H1 (cell line): Measurements from ENCODE around the gene C12orf42. TPM values are rescaled to one million over a fixed set of nuclear protein-coding genes. Genes with fewer than 3 reads are reported as not detected.

ENCODE experiments used
- CTCF ChIA-PET: fragments of 300-600 bp; sonication (Branson Sonifier 250); formaldehyde crosslinking; loops from one replicate; lab custom pipeline; 2021; ENCODE audit not compliant: partially characterized antibody; lab: Charles Lee
- POLR2A ChIA-PET: fragments of 300-600 bp; sonication (Branson Sonifier 250); formaldehyde crosslinking; loops from one replicate; lab custom pipeline; 2021; ENCODE audit warnings: inconsistent platforms; ENCODE audit not compliant: partially characterized antibody; lab: Charles Lee
- DNase-seq, 2 experiments: peaks; one replicate each; pipeline versions ENCODE4 v3.0.0 to v3.0.0-alpha.2; 2010 to 2022; ENCODE audit warnings: low spot score in 2 of 2, low read depth in 1 of 2, mixed read lengths in 1 of 2
- FAIRE-seq: peaks from 2 replicates; lab custom pipeline; 2011; peaks lifted over from hg19 to GRCh38; lab: Jason Lieb, UNC
- H2AFZ ChIP-seq: 2 replicates; pipeline ENCODE4 v1.8.1; 2012; ENCODE audit warnings: low read length, inconsistent platforms
- H2AK5ac ChIP-seq: 2 replicates; pipeline ENCODE4 v1.6.1; 2013; ENCODE audit warnings: low read depth, low read length
- H2BK120ac ChIP-seq: replicated peaks from 2 replicates; pipeline ENCODE3; 2013; ENCODE audit warnings: low read depth, low read length, inconsistent platforms
- H2BK12ac ChIP-seq: 2 replicates; pipeline ENCODE4 v1.6.1; 2013; ENCODE audit warnings: low read depth, low read length
- H2BK15ac ChIP-seq: 2 replicates; pipeline ENCODE4 v1.6.1; 2013; ENCODE audit warnings: low read length
- H2BK20ac ChIP-seq: 2 replicates; pipeline ENCODE4 v1.6.1; 2013; ENCODE audit warnings: low read length
- H2BK5ac ChIP-seq: 2 replicates; pipeline ENCODE4 v1.6.1; 2013; ENCODE audit warnings: low read depth, low read length
- H3K14ac ChIP-seq: 2 replicates; pipeline ENCODE4 v1.6.1; 2013; ENCODE audit warnings: inconsistent platforms; ENCODE audit not compliant: insufficient read length
- H3K18ac ChIP-seq: 2 replicates; pipeline ENCODE4 v1.6.1; 2013; ENCODE audit warnings: low read length; ENCODE audit errors: extremely low read depth
- H3K23ac ChIP-seq: 2 replicates; pipeline ENCODE4 v1.6.1; 2013; ENCODE audit warnings: inconsistent platforms; ENCODE audit not compliant: insufficient read length
- H3K23me2 ChIP-seq: 2 replicates; pipeline ENCODE4 v1.6.1; 2013; ENCODE audit warnings: low read depth, low read length
- H3K27ac ChIP-seq: 2 replicates; pipeline ENCODE4 v1.6.1; 2011; ENCODE audit warnings: low read depth, low read length, inconsistent platforms
- H3K27me3 ChIP-seq, 4 experiments: replicated peaks in 1 of 4; 1 replicate in 1 of 4; 2 replicates in 3 of 4; pipeline versions ENCODE4 v1.6.1 to v1.8.1; 2011 to 2013; ENCODE audit warnings: low read length in 3 of 4, mild to moderate bottlenecking in 3 of 4, inconsistent platforms in 2 of 4, mixed read lengths in 2 of 4, moderate library complexity in 1 of 4; ENCODE audit not compliant: control insufficient read depth in 3 of 4, insufficient read depth in 3 of 4; ENCODE audit errors: extremely low read depth in 1 of 4
- H3K36me3 ChIP-seq, 4 experiments: 2 replicates each; pipeline versions ENCODE4 v1.6.1 to v1.8.1; 2011 to 2013; ENCODE audit warnings: mild to moderate bottlenecking in 4 of 4, low read length in 3 of 4, moderate library complexity in 2 of 4, control low read depth in 1 of 4, inconsistent platforms in 1 of 4; ENCODE audit not compliant: insufficient read depth in 4 of 4, control insufficient read depth in 2 of 4
- H3K4ac ChIP-seq: replicated peaks from 2 replicates; pipeline ENCODE3; 2013; ENCODE audit warnings: low read length, low read depth, mixed read lengths, inconsistent platforms; ENCODE audit not compliant: insufficient read length
- H3K4me1 ChIP-seq, 4 experiments: replicated peaks in 1 of 4; 1 replicate in 1 of 4; 2 replicates in 3 of 4; pipeline versions ENCODE4 v1.6.1 to v1.8.1; 2011 to 2013; ENCODE audit warnings: low read length in 3 of 4, inconsistent platforms in 2 of 4, mixed read lengths in 1 of 4; ENCODE audit not compliant: insufficient read depth in 4 of 4, control insufficient read depth in 3 of 4
- H3K4me2 ChIP-seq, 2 experiments: 2 replicates each; pipeline versions ENCODE4 v1.6.1 to v1.8.1; 2011 to 2013; ENCODE audit warnings: low read depth in 2 of 2, low read length in 2 of 2, control low read depth in 1 of 2, inconsistent platforms in 1 of 2, mild to moderate bottlenecking in 1 of 2; ENCODE audit not compliant: insufficient read depth in 1 of 2
- H3K4me3 ChIP-seq, 4 experiments: fragments of 200-600, 300-600 bp in 1 of 4; sonication (generic), shearing (Covaris generic), sonication (Bioruptor Twin) in 1 of 4; 2 replicates each; pipeline versions ENCODE4 v1.5.1 to v1.8.1; 2011 to 2016; ENCODE audit warnings: low read length in 4 of 4, low read depth in 3 of 4, control low read depth in 2 of 4, inconsistent platforms in 2 of 4, mild to moderate bottlenecking in 2 of 4, mixed read lengths in 1 of 4, moderate library complexity in 1 of 4; ENCODE audit not compliant: insufficient read depth in 2 of 4; ENCODE audit errors: extremely low read depth in 1 of 4
- H3K56ac ChIP-seq: replicated peaks from 2 replicates; pipeline ENCODE3; 2013; ENCODE audit warnings: low read depth, mild to moderate bottlenecking, mixed read lengths, low read length, inconsistent platforms; ENCODE audit not compliant: insufficient read length
- H3K79me1 ChIP-seq: 2 replicates; pipeline ENCODE4 v1.6.1; 2013; ENCODE audit warnings: low read depth, low read length, control low read depth
- H3K79me2 ChIP-seq, 2 experiments: 2 replicates each; pipeline versions ENCODE4 v1.6.1 to v1.8.1; 2012 to 2013; ENCODE audit warnings: low read length in 2 of 2, mild to moderate bottlenecking in 2 of 2, inconsistent platforms in 1 of 2; ENCODE audit not compliant: insufficient read depth in 2 of 2, control insufficient read depth in 1 of 2
- H3K9ac ChIP-seq, 4 experiments: replicated peaks in 1 of 4; 1 replicate in 1 of 4; 2 replicates in 3 of 4; pipeline versions ENCODE4 v1.6.1 to v1.8.1; 2011 to 2013; ENCODE audit warnings: low read depth in 3 of 4, low read length in 3 of 4, control low read depth in 2 of 4, mild to moderate bottlenecking in 2 of 4, moderate library complexity in 2 of 4, inconsistent platforms in 1 of 4; ENCODE audit errors: extremely low read depth in 1 of 4
- H3K9me3 ChIP-seq, 2 experiments: 2 replicates each; pipeline versions ENCODE4 v1.6.1 to v1.8.1; 2012 to 2013; ENCODE audit warnings: mild to moderate bottlenecking in 2 of 2, moderate library complexity in 2 of 2, control low read depth in 1 of 2, inconsistent platforms in 1 of 2, low read depth in 1 of 2, low read length in 1 of 2, mixed read lengths in 1 of 2; ENCODE audit not compliant: insufficient read depth in 2 of 2
- H4K20me1 ChIP-seq, 2 experiments: replicated peaks in 1 of 2; 2 replicates each; pipeline versions ENCODE3 to v1.8.1; 2011 to 2013; ENCODE audit warnings: inconsistent platforms in 2 of 2, low read length in 2 of 2, mild to moderate bottlenecking in 1 of 2; ENCODE audit not compliant: insufficient read depth in 2 of 2, control insufficient read depth in 1 of 2
- H4K5ac ChIP-seq: 2 replicates; pipeline ENCODE4 v1.6.1; 2013; ENCODE audit warnings: low read length, low read depth, mixed read lengths, inconsistent platforms; ENCODE audit not compliant: insufficient read length
- H4K8ac ChIP-seq: 2 replicates; pipeline ENCODE4 v1.8.0; 2013; ENCODE audit warnings: mild to moderate bottlenecking, moderate library complexity, low read length, inconsistent platforms; ENCODE audit not compliant: insufficient read depth; ENCODE audit errors: extremely low read depth
- H4K91ac ChIP-seq: replicated peaks from 2 replicates; pipeline ENCODE3; 2013; ENCODE audit warnings: low read length, mixed read lengths, inconsistent platforms; ENCODE audit not compliant: insufficient read length
- CBX5 ChIP-seq: fragments of 300-800, 300-1000 bp; sonication (generic); IDR thresholded peaks from 2 replicates; pipeline ENCODE4 v1.7.1; 2016; ENCODE audit warnings: antibody characterized with exemption, low read length, low read depth
- CHD1 ChIP-seq: IDR thresholded peaks from 2 replicates; pipeline ENCODE4 v1.6.1; 2012; ENCODE audit warnings: low read depth, low read length, improper control_type of control experiment
- NRF1 ChIP-seq: IDR thresholded peaks from 2 replicates; pipeline ENCODE4 v1.6.1; 2011; ENCODE audit warnings: mild to moderate bottlenecking, low read depth, low read length, improper control_type of control experiment
- RAD21 ChIP-seq, 2 experiments: IDR thresholded peaks in 1 of 2; conservative IDR thresholded peaks in 1 of 2; 2 replicates each; pipeline ENCODE4 v1.6.1; 2011; ENCODE audit warnings: low read depth in 2 of 2, low read length in 2 of 2, improper control_type of control experiment in 1 of 2, inconsistent platforms in 1 of 2, mild to moderate bottlenecking in 1 of 2, moderate library complexity in 1 of 2
- SRF ChIP-seq: IDR thresholded peaks from 2 replicates; pipeline ENCODE4 v1.6.1; 2011; ENCODE audit warnings: mild to moderate bottlenecking, low read depth, low read length, moderate library complexity
- TAF7 ChIP-seq: optimal IDR thresholded peaks from 2 replicates; pipeline ENCODE3; 2011; ENCODE audit warnings: low read depth, mild to moderate bottlenecking, inconsistent platforms, low read length, moderate library complexity, borderline replicate concordance
- TEAD4 ChIP-seq: IDR thresholded peaks from 2 replicates; pipeline ENCODE4 v1.6.1; 2012; ENCODE audit warnings: low read depth, low read length, inconsistent platforms, mixed read lengths
- WGBS, 2 experiments: shearing (Covaris generic) in 1 of 2; methylation state at CpG; one replicate each; pipeline versions ENCODE4 v1.1.6 to v1.1.7; 2013 to 2015; ENCODE audit warnings: low lambda C conversion rate in 2 of 2, mixed read lengths in 2 of 2, inconsistent platforms in 1 of 2, low coverage in 1 of 2, missing lambda C conversion rate in 1 of 2; ENCODE audit not compliant: insufficient replicate concordance in 2 of 2, insufficient coverage in 1 of 2, insufficient read length in 1 of 2; ENCODE audit errors: extremely low coverage in 1 of 2, missing lambda C conversion rate in 1 of 2; 5-methylcytosine and 5-hydroxymethylcytosine counted together
- polyA plus RNA-seq, 7 experiments: library from polyadenylated mRNA; depleted of rRNA in 3 of 7; stranded (reverse) in 5 of 7; unstranded in 2 of 7; fragments of >200 nt in 5 of 7; fragments of 200-250 nt in 2 of 7; gene quantifications; 1 replicate in 5 of 7; 2 replicates in 1 of 7; 4 replicates in 1 of 7; pipeline versions ENCODE4 v1.2.1 to v1.2.3, GENCODE V29; 2011 to 2013; ENCODE audit warnings: missing spikeins in 2 of 7, mixed read lengths in 2 of 7
- total RNA-seq: library from RNA; stranded (reverse); fragmentation: NEBNext Ultra II Directional; extraction: Animal tissue kit (Norgen Biotek cat#: 25700); gene quantifications from 2 replicates; pipeline ENCODE4 v1.2.1, GENCODE V29; 2021
- TF ChIP-seq, protein P1 (sequence below): IDR thresholded peaks from 2 replicates; pipeline ENCODE4 v1.6.1; 2011; ENCODE audit warnings: low read length, improper control_type of control experiment

C12orf42 gene
- total and polyA plus RNA-seq, 2 of the 8 experiments (the other 6 are each of a cell fraction or from before 2014, with no cell fraction given), result 0.05 TPM; not detected in 1

DNA sequence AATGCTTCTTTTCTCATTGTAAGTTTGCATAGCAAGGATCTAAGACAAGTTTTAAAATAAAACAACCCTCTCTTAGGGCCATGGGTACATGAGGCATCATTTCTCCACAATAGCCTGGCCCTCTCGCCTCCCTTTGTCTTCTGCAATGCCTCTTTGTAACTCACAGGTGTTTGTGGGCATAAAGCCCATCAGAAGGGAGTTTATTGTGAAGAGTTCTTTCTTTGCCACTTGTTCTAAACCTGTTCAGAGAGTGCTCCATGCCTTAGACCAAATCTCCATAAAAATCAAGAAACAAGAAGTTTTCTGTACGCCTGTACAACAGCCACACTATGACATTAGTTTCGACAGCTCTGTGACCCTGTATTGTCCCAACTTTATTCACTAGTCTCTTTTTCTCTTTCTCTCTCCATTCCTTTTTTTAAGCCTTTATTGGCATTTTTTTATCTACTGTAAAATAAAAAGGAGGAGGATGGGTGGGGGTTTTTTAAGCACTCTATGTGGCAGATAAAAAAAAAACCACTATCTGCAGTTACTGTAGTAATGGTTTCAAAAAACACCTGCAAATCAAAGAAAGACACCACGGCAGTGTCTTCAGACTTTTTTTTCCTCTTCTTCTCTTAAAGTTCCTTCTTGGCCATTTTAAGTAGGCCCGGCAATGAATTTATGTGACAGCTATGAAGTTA is 1.6 kb downstream of the C12orf42 start:
- Histone ChIP-seq H3K4me1 (peaks cover 2 to 12% (median 3%) of the 10 kb centered on the region in 4 experiments), H4K91ac (no peak overlapping the region), H4K5ac (no peak overlapping the region), H3K36me3 (no peaks in the 10 kb centered on the region), H2BK5ac (no peak overlapping the region), H3K79me2 (no peaks in the 10 kb centered on the region), H3K9ac (no peak overlapping the region), H3K4me2 (peak overlapping the region; percentile 65 to 79), H3K23me2 (peaks cover 7% of the 10 kb centered on the region; the same call in 1 of the 2 replicates), H3K9me3 (no peaks in the 10 kb centered on the region), H3K56ac (no peak overlapping the region), H3K4me3 (peak overlapping the region in 2 of 4 experiments; percentile 61 to 75; a peak in 4 of 8 replicates), H2AK5ac (no peak overlapping the region), H2BK120ac (no peak overlapping the region), H3K27ac (no peak overlapping the region), H2BK15ac (no peak overlapping the region), H3K79me1 (no peaks in the 10 kb centered on the region), H3K18ac (no peak overlapping the region), H3K14ac (no peak overlapping the region), H3K4ac (no peak overlapping the region), H2BK20ac (no peak overlapping the region), H2AFZ (no peak overlapping the region), H2BK12ac (no peak overlapping the region), H4K8ac (no peak overlapping the region), H4K20me1 (no peaks in the 10 kb centered on the region), H3K27me3 (peaks cover 0 to 4% (median 0%) of the 10 kb centered on the region in 4 experiments; a peak in 1 of 7 replicates), H3K23ac (no peak overlapping the region)
- POLR2A ChIA-PET, result no interaction called here
- no peak for DNase-seq
- no peak for FAIRE-seq
- 80% methylated on average over 5 of the region's 5 CpGs; no CpG with 5 or more reads in 1 of the 2 experiments for WGBS, 2 experiments
- CTCF ChIA-PET, result interaction anchor here (0.7 to 1.9 kb wide), 7 partner anchors 9 to 533 kb away, joined by 3 to 6 read pairs (median 4); no protein-coding TSS in a partner anchor
- TF ChIP-seq TEAD4, result no peak
- TF ChIP-seq NRF1, result no peak
- TF ChIP-seq RAD21 (IDR thresholded peaks at IDR 0.05 in 1 of 2, conservative IDR thresholded peaks at IDR 0.05 in 1 of 2; ENCODE audit: low read depth in 2 of 2, low read length in 2 of 2), result no peak
- TF ChIP-seq SRF, result no peak
- TF ChIP-seq TAF7, result no peak
- TF ChIP-seq, protein P1, sequence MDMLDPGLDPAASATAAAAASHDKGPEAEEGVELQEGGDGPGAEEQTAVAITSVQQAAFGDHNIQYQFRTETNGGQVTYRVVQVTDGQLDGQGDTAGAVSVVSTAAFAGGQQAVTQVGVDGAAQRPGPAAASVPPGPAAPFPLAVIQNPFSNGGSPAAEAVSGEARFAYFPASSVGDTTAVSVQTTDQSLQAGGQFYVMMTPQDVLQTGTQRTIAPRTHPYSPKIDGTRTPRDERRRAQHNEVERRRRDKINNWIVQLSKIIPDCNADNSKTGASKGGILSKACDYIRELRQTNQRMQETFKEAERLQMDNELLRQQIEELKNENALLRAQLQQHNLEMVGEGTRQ, result no peak
- TF ChIP-seq CBX5, result no peak
- no peak for TF ChIP-seq CHD1
